K562 (cell line): ENCODE data around the gene APLF. TPM values are rescaled to one million over a fixed set of nuclear protein-coding genes. Genes with fewer than 3 reads are reported as not detected.
A peak's percentile ranks its signal among the peaks of the same experiment; 100 is the strongest.

Source experiments
- ARID1B ChIP-seq: fragments of 450-650 bp; IDR thresholded peaks from 2 replicates; pipeline ENCODE4 v1.6.1; 2016; ENCODE audit warnings: antibody characterized with exemption, mild to moderate bottlenecking, inconsistent platforms
- ARID3B ChIP-seq: fragments of 250-450 bp; sonication (Bioruptor Pico); IDR thresholded peaks from 2 replicates; pipeline ENCODE4 v1.4.0; 2020; ENCODE audit warnings: borderline replicate concordance
- ARNT ChIP-seq, 2 experiments: fragments of 450-650 bp; IDR thresholded peaks; 2 replicates each; pipeline ENCODE4 v1.6.1; 2016; ENCODE audit warnings: mild to moderate bottlenecking in 1 of 2
- CREB1 ChIP-seq, 2 experiments: sonication (generic) in 1 of 2; formaldehyde crosslinking in 1 of 2; IDR thresholded peaks; 2 replicates each; pipeline versions ENCODE4 v1.6.1 to v1.8.0; 2012 to 2022; ENCODE audit warnings: inconsistent platforms in 1 of 2, mild to moderate bottlenecking in 1 of 2, missing genetic modification reagents in 1 of 2, moderate library complexity in 1 of 2
- ELF4 ChIP-seq: fragments of 450-650 bp; formaldehyde crosslinking; IDR thresholded peaks from 2 replicates; pipeline ENCODE4 v1.4.0; 2022; ENCODE audit warnings: missing genetic modification characterization
- ELK1 ChIP-seq: sonication (generic); formaldehyde crosslinking; IDR thresholded peaks from 2 replicates; pipeline ENCODE4 v1.8.1; 2022; ENCODE audit warnings: missing genetic modification reagents
- EWSR1 ChIP-seq: fragments of 450-650 bp; IDR thresholded peaks from 2 replicates; pipeline ENCODE4 v1.6.1; 2018; ENCODE audit warnings: borderline replicate concordance, mild to moderate bottlenecking, low read depth, moderate library complexity; ENCODE audit not compliant: partially characterized antibody
- EZH2 ChIP-seq: IDR thresholded peaks from 2 replicates; pipeline ENCODE4 v1.6.1; 2012; ENCODE audit warnings: low read depth, mild to moderate bottlenecking, inconsistent platforms, low read length, borderline replicate concordance
- FUS ChIP-seq: fragments of 200-400 bp; formaldehyde crosslinking; optimal IDR thresholded peaks from 2 replicates; pipeline ENCODE3; 2017; ENCODE audit warnings: low read depth, low read length
- GTF2E2 ChIP-seq: fragments of 200-800 bp; sonication (Bioruptor generic); IDR thresholded peaks from 2 replicates; pipeline ENCODE4 v1.6.1; 2016; ENCODE audit warnings: missing genetic modification characterization, missing compliant biosample characterization
- ILK ChIP-seq: fragments of 450-650 bp; IDR thresholded peaks from 2 replicates; pipeline ENCODE4 v1.6.1; 2016; ENCODE audit warnings: missing genetic modification characterization, low read depth, mild to moderate bottlenecking, missing compliant biosample characterization, moderate library complexity, borderline replicate concordance
- KDM1A ChIP-seq, 2 experiments: fragments of 450-650 bp; IDR thresholded peaks; 2 replicates each; pipeline ENCODE4 v1.6.1; 2016; ENCODE audit warnings: mild to moderate bottlenecking in 2 of 2
- KLF10 ChIP-seq: fragments of 250-450 bp; sonication (Bioruptor Pico); IDR thresholded peaks from 2 replicates; pipeline ENCODE4 v1.6.1; 2021; ENCODE audit warnings: matching md5 sums
- NELFE ChIP-seq: IDR thresholded peaks from 2 replicates; pipeline ENCODE4 v1.6.1; 2011; ENCODE audit warnings: mild to moderate bottlenecking; ENCODE audit not compliant: insufficient read depth, insufficient read length
- NFIX ChIP-seq: fragments of 250-450 bp; sonication (Bioruptor Pico); IDR thresholded peaks from 2 replicates; pipeline ENCODE4 v1.4.0; 2020; ENCODE audit warnings: low read depth, mild to moderate bottlenecking, moderate library complexity
- NFXL1 ChIP-seq: fragments of 450-650 bp; formaldehyde crosslinking; IDR thresholded peaks from 2 replicates; pipeline ENCODE4 v1.4.0; 2021; ENCODE audit warnings: mild to moderate bottlenecking
- PHB ChIP-seq: fragments of 250-450 bp; sonication (Bioruptor Pico); IDR thresholded peaks from 2 replicates; pipeline ENCODE4 v1.5.0; 2021
- PTRF ChIP-seq: fragments of 450-650 bp; IDR thresholded peaks from 2 replicates; pipeline ENCODE4 v1.6.1; 2016; ENCODE audit warnings: mild to moderate bottlenecking, missing genetic modification characterization, missing compliant biosample characterization
- RHOXF2B ChIP-seq: fragments of 250-450 bp; sonication (Bioruptor Pico); conservative IDR thresholded peaks from 2 replicates; pipeline ENCODE4 v1.5.1; 2021
- TRIM25 ChIP-seq: fragments of 450-650 bp; IDR thresholded peaks from 2 replicates; pipeline ENCODE4 v1.7.0; 2016; ENCODE audit warnings: borderline replicate concordance
- TSC22D4 ChIP-seq: fragments of 450-650 bp; IDR thresholded peaks from 2 replicates; pipeline ENCODE4 v1.6.1; 2016; ENCODE audit warnings: missing genetic modification characterization, missing biosample characterization, control low read depth
- ZKSCAN3 ChIP-seq: fragments of 250-450 bp; sonication (Bioruptor Pico); IDR thresholded peaks from 2 replicates; pipeline ENCODE4 v1.4.0; 2020
- ZNF23 ChIP-seq: fragments of 250-450 bp; sonication (Bioruptor Pico); IDR thresholded peaks from 2 replicates; pipeline ENCODE4 v1.4.0; 2020; ENCODE audit warnings: mild to moderate bottlenecking
- ZNF431 ChIP-seq: sonication (generic); formaldehyde crosslinking; IDR thresholded peaks from 2 replicates; pipeline ENCODE4 v1.8.0; 2022; ENCODE audit warnings: mild to moderate bottlenecking, missing genetic modification reagents
- ZNF57 ChIP-seq: fragments of 450-650 bp; formaldehyde crosslinking; IDR thresholded peaks from 2 replicates; pipeline ENCODE4 v1.4.0; 2020; ENCODE audit warnings: mild to moderate bottlenecking, moderate library complexity
- ZNF707 ChIP-seq: fragments of 250-450 bp; sonication (Bioruptor Pico); conservative IDR thresholded peaks from 2 replicates; pipeline ENCODE4 v1.8.0; 2022; ENCODE audit warnings: inconsistent platforms, mild to moderate bottlenecking, moderate library complexity
- ZNF778 ChIP-seq: fragments of 450-650 bp; formaldehyde crosslinking; IDR thresholded peaks from 2 replicates; pipeline ENCODE4 v1.4.0; 2020; ENCODE audit warnings: mild to moderate bottlenecking, moderate library complexity
- polyA plus RNA-seq, 8 experiments: library from polyadenylated mRNA; depleted of rRNA in 4 of 8; stranded (reverse) in 5 of 8; unstranded in 3 of 8; fragments of >200 nt; fragmentation: Nextera tagmentation in 2 of 8; fragmentation: Illumina TruSeq in 1 of 8; extraction: Ambion mirVana in 2 of 8; extraction: Trizol in 1 of 8; gene quantifications; 2 replicates each; pipeline versions ENCODE4 v1.2.1 to v1.2.3, GENCODE V29; 2011 to 2014; ENCODE audit warnings: inconsistent platforms in 1 of 8, missing spikeins in 1 of 8
- total RNA-seq, 7 experiments: library from RNA; depleted of rRNA in 6 of 7; stranded (reverse); fragments of >200 nt in 6 of 7; fragmentation: Illumina TruSeq in 2 of 7; extraction: Trizol in 2 of 7; gene quantifications; 2 replicates each; pipeline versions ENCODE4 v1.2.1 to v1.2.3, GENCODE V29; 2011 to 2021; ENCODE audit warnings: low replicate concordance in 1 of 7

The APLF gene
- total and polyA plus RNA-seq, 9 of the 15 experiments (the other 6 are each of a cell fraction or from before 2014, with no cell fraction given), result 0.07 to 1.1 (median 0.71) TPM

GRCh38 chr2:68467077-68467960 is at the start of gene APLF, which contains the start of gene FBXO48 (continued):
- TF ChIP-seq ZNF778 (no peak), FUS (no peak), ELK1 (CRISPR knock-in tag) (no peak), ZNF23 (CRISPR knock-in tag) (no peak), GTF2E2 (tag) (no peak; the same call in 1 of the 2 replicates), TRIM25 (no peak), NFXL1 (CRISPR knock-in tag) (no peak), KDM1A (IDR thresholded peaks at IDR 0.05) (no peak), PHB (CRISPR knock-in tag) (no peak), CREB1 (IDR thresholded peaks at IDR 0.05) (peak; percentile 81), CREB1 (CRISPR knock-in tag; IDR thresholded peaks at IDR 0.05) (peak; percentile 68), EWSR1 (no peak), NELFE (no peak), NFIX (CRISPR knock-in tag) (no peak), ARNT (IDR thresholded peaks at IDR 0.05) (no peak), ARID3B (no peak), EZH2 (no peak), ZKSCAN3 (CRISPR knock-in tag) (no peak), ILK (tag) (no peak), ARID1B (0 out of 2 replicates have a peak, but pooled peaks have one; percentile 8), ZNF707 (CRISPR knock-in tag) (no peak), ZNF57 (no peak), TSC22D4 (tag) (no peak), ELF4 (CRISPR knock-in tag) (no peak), PTRF (tag) (no peak), RHOXF2B (CRISPR knock-in tag) (no peak), KLF10 (no peak), ZNF431 (CRISPR knock-in tag) (no peak)
